ENCODE data around the gene PPM1N.
"Not testable (repeated sequence)": the region's sequence is repeated elsewhere in the genome, so short reads cannot be mapped to it uniquely, and the experiment has no call there.

Gene PPM1N

DNA sequence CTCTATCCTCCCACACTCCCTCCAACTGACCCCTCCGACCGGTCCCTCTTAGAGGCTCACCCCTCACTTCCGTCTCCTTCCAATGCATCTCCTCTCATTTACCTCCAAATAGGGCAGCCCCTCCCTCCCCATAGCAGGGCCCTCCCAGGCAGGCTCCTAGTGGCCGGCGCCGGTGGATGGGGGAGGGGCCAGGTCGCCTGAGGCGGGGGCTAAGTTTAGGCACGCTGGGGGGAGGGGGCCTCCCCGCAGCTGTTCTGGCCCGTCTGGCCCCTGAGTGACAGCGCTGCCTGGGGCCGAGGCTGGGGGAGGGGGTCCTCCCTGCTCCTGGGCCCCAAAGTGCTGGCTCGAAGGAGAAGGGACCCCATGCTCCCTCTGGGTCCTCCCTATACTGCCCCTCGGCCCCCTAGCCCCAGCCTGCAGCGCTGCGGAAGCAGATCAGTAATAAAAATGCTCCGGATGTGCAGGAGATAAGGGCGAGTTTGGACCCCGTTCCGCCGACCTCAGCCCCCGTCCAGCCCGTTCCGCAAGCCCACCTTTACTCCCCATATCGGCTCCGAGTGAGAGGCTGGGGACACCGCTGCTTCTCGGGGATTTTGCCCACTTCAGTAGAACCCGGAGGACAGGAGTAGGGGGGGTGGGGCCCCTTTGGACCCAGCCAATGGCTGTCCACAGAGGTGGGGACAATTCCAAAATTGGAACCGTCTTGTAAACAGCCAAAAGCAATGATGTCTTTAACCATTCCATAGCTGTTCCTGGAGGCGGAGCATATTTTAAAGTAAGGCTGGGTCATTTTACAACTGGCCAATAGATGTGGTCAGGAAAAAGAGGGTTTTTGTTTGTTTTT, 5.4 kb upstream of the PPM1N start:
- no peak for DNase-seq

DNA sequence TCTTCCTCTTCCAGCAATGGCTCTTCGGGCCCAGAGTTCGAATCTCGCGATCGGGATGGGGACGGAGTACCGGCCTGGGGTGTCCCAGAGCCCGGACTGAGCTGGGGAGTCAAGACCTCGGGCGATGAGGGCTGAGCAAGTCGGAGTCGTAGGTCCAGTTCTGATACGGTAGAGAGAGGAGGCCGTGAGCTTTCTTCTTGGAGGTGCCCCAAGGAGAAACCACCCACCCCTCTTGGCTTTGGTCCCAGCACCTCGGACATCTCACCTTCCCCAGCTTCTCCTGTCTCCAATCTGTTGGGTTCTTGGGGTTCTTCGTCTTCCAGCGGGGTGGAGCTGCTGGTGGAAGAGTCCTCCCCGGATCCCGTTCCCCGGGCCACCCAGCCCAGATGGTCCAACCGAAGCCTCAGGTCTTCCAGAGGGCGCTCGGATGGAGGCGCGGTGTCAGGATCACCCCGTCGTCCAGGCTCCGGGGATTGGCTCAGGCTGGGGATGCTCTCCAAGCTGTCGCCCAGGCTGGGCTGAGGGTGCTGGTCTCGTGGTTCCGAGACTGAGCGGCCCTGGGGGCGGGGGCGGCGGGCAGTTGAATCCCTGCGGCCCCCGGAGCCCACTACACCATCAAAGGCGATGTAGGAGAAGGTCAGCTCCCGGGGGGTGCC, 3.9 kb upstream of the PPM1N start:
- no peak for DNase-seq

DNA sequence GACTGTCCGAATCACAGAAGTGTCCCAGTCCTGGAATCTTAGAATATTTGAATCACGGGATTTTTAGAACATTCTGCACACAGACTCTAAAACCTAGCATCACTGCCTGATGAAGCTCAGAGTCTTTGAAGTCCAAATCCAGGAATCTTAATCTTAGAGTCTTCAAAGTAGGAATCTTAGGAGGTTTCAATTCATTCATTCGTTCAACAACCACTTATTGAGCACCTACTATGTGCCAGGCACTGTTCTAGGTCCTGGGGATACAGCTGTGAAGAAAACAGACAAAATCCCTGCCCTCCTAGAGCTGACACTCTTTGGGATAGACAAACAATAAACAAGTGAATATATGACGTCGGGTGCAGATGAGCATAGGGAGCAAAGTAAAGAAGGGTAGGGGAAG, 3.1 kb upstream of the PPM1N start:
- no peak for DNase-seq

DNA sequence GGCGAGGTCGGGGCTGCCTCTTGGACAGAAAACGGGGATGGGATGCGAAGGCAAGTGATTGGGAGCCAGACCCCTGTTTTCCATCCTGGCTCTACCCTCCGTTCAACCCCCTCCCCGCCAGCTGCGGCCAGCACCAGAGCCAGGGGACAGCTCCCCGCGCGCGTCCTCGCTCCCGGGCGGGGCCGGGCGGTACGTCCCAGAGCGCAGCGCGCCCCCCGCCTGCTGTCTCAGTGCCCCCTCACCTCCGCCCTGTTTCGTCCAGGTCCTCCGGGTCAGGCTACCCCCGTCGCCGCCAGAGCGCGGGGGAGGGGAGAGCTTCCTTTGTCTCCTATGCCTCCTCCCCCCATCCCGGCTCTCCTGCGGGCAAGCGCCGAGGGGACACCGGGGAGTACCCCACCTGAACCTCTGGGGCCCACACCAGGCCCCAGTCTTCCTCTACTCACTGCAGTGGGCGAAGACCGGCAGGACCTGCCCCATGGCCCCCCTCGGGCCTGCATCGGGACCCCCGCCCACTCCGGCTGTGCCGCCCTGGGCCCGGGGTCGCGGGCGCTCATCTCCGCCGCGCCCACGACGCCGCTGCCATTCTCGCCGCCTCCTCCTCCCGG, 1.8 kb upstream of the PPM1N start:
- peak; percentile 49 for DNase-seq

DNA sequence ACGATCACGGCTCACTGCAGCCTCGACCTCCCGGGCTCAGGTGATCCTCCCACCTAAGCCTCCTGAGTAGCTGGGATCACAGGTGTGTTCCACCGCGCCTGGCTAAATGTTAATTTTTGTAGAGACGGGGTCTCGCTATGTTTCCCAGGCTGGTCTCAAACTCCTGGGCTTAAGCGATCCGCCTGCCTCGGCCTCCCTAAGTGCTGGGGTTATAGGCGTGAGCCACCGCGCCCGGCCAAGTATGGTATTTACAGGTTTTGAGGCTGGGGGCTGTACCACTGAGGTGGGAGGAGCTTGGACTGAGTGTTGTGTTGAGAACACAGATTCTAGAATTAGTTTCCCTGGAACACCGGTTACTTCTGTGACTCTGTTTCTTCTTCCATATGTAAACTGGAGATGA, 452 bp upstream of the PPM1N start:
- no peak for DNase-seq

DNA sequence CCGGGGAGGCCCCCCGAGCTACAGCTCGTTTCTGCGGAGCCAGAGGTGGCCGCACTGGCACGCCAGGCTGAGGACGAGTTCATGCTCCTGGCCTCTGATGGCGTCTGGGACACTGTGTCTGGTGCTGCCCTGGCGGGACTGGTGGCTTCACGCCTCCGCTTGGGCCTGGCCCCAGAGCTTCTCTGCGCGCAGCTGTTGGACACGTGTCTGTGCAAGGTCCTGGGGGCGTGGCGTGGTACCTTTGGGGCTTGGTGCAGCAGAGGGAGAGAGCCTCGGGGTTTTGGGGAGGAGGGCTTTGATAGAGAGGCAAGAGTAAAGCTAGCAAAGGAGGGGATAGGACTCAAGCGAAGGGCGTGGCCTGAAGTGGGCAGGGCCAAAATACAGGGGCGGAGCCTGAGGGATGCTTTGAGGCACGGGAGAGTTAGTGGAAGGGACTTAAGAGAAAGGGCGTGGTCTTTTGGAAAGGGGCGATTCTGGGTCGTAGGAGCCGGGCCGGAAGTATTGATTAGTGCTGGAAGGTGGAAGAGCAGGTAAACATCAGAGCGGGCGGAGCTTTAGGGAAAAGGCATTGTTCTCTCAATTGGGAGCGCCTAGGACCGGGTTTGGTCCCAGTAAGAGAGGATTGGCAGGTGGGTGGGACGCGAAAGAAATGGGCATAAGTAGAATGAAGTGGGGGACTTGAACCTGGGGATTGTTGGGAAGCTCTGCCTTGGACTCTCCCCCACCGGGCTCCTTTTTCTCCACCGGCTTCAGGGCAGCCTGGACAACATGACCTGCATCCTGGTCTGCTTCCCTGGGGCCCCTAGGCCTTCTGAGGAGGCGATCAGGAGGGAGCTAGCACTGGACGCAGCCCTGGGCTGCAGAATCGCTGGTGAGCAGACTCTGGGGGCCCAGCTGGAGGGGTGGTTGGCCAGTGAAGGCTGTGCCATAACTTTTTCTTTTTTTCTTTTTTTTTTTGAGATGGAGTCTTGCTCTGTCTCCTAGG, 1.2 kb downstream of the PPM1N start:
- DNase-seq: peak; percentile 57

DNA sequence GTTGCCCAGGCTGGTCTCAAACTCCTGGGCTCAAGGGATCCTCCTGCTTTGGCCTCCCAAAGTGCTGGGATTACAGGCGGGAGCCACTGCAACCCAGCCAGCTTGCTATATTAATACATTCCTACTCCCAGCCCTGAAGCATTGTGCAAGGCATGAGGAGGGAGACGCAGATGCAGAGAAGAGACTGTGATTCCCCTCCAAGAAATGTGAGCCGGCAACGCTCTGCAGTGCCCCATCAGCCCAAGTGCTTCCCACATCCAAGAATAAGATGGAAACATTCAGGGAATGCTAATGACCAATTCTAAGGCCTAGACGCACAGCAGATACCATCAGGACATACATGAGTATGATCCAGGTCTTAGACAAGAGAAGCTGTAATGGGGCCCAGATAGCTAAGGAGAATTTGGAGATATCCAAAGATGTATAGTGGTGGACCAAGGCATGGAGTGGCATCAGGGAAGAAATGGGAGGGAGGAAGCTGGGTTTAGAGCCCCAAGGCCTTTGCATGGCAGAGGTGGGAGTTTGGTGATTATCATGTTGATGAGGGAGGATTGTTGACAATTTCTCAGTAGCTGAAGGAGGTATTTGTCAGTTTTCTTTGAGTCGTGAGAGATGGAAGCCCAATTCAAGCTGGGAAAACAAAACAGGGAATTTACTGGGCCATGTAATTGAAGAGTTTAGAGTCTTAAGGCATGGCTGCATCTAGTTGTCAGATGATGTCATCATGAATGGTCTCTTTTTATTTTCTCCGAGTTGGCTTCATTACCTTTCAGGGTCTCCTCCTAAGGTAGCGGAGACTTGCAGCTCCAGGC, 2.9 kb downstream of the PPM1N start:
- no peak for DNase-seq

DNA sequence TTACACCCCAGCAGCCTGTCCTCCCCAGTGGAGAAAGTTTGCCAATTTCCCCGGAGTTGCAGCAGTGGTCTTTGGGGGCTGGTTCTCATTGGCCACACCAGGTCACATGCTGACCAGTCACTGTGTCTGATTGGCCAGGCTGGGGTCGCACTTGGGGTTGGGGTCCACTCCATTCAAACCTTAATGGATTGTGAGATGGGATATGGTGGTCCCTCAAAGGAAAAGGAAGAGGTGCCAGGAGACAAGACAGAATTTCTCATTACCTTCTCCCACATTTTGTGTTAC, 3.4 kb downstream of the PPM1N start:
- DNase-seq: no peak

DNA sequence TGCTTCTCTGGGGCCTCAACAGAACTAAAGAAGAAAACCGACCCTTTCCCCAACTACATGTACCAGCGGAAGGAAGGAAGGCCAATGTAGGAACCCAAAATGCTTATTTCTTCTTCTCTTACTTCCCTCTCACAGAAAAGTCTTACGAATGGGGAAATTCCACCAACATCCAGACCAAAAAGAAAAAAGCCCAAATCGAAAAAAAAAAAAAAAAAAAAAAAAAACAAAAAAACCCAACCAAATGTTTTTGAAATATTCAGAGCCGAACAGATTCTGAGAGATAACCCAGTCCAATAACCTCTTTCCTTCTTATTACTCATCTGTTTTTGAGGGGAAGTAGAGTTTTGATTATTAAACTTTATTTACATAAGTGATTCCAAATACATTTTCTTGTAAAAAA, 3.9 kb downstream of the PPM1N start:
- no peak for DNase-seq

DNA sequence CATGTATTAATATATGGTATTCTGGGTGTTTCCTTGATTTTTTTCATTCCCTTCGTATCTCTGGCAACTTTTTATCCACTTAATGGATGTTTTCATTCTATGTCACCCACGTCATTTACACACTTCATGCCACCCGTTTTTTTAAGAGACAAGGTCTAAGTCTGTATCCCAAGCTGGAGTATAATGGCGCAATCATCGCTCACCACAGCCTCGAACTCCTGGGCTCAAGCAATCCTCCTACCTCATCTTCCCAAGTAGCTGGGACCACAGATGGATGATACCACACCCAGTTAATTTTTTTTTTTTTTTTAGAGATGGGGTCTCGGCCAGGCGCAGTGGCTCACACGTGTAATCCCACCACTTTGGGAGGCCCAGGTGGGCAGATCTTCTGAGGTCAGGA, 5.7 kb downstream of the PPM1N start:
- DNase-seq: no peak

DNA sequence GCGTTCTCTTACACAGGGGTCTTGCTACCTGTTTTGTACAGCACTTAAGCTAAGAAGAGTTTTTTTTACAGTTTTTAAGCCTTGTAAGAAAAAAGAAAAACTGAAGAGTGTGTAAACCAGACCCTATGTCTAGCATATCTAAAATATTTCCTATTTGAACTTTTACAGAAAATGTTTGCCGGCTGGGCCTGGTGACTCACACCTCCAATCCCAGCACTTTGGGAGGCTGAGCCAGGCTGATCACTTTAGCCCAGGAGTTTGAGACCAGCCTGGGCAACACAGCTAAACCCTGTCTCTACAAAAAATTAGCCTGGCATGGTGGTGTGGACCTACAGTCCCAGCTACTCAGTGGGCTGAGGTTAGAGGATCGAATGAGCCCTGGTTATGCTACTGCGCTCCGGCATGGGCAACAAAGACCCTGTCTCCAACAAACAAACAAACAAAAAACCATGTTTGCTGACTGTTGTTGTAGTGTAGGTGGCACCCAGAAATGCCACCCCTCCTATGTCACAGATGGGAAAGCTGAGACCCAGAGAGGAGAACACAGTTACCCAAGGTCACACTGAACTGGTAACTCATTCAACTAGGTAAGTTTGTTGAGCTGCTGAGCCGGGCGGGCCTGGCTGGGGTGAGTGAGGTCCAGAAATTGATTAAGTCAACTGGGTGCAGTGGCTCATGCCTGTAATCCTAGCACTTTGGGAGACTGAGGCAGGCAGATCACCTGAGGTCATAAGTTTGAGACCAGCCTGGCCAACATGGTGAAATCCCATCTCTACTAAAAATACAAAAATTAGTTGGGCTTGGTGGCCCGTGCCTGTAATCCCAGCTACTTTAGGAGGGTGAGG, 7.1 kb downstream of the PPM1N start:
- DNase-seq: no peak

DNA sequence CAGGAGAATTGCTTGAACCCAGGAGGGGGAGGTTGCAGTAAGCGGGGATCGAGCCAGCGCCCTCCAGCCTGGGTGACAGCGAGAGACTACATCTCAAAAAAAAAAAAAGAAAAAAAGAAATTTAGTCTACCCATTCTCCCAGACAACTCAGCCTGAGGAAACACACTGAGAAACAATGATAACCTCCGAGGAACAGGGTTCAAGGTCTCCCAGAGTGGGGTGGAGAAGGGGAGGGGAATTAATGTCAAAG, 7.7 kb downstream of the PPM1N start:
- DNase-seq: no peak

DNA sequence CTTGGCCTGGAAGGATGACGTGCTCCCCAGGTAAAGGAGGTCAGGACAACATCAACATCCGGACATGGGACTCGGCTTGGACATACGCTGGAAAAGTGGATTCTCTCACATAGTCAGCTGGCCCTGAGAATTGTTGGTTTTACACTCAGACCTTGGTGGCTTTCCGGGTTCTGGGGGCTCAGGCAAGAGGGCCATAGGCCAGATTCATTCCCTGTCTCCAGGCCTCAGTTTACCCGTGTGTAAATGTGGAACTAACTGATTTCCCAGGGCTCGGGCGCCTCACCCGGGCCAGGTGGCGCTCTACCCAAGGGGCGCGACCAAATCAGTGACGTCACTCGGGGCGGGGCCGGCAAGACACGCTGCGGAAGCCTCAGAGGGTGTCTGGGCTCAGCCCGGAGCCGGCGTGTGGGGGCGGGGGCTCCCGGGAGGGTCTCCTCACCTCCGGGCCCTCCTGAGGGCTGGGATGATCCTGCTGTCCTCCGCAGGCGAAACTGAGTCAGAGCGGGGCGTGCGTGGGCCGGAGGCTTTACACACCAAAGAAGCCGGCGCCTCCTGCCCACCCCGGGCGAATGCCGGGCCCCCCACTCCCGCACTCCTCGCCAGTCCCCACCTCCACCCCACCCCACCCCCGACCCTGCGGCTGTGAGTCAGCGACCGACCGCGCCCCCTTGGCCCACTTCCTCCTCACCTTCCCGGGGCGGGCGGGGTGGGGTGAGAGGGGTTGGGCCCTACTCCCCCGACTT, 8.2 kb downstream of the PPM1N start:
- DNase-seq: peak; percentile 100

DNA sequence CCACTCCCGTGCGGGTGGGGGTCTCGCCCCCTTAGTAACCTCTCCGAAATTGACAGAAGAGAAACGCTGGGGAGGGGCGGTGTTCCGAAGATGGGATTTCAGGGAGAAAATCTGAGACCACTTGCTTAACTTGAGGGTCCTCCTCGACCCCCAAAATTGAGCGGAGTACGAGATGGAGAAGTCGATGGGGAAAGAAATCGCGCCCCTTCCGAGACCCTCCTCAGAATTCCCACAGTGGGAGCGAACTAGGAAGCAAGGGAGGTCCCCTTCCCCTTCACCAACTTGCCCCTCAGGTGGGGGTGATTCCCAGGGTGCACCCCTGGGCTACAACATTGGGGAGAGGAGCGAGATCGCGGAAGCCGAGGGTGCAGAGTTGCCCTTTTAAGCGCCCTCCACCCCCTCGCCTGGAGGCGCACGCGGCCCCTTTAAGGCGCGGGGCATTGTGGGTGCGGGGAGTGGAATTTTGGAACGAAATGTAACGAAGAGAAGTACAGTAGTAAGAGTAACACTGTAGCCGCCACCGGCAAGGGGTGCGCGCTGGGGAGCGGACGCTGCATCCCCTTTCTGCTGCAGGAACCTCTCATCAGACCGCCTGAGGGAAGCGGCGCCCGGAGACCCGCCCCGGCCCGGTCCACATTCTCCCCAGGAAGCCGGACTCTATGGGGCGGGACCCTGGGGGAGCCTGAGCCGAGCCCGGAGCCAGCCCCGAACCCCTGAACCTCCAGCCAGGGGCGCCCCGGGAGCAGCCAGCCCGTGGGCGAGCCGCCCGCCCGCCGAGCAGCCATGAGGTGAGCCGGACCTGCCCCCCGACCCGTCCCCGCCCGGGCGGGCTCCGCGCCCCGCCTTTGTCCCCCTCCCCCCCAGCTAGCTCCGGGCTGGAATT, 9.0 kb downstream of the PPM1N start, which contains the start of gene VASP:
Gene VASP (plus strand): TSS at position 491 of the 883 bp plus-strand sequence. CDS start 293 bp downstream, at position 784.
- DNase-seq: peak; percentile 82

DNA sequence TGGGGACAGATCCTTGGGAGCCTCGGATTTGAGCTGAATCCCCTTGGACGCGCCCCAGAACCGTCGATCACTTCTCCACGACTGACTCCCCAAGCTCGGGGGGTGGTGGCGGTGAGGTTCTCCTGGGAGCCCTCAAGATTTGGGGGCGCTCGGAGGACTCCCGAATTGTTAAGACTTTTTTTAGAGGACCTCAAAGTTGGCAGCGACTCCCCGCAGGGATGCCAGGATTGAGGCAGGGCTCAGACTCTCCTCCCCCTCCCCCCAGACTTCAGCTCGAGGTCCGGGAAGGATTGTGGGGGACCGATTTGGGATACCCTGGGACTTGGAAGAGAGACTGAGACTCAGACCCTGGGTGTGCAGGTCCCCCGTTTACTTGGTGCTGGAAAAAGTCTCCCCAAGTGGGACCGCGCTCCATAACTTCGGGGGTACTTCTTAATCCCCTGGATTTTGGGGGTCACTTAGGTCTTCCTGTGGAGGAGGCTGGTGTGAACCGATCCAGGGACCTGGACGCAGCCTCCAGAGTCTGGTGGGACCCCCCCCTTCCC, 9.7 kb downstream of the PPM1N start:
- DNase-seq: no peak

DNA sequence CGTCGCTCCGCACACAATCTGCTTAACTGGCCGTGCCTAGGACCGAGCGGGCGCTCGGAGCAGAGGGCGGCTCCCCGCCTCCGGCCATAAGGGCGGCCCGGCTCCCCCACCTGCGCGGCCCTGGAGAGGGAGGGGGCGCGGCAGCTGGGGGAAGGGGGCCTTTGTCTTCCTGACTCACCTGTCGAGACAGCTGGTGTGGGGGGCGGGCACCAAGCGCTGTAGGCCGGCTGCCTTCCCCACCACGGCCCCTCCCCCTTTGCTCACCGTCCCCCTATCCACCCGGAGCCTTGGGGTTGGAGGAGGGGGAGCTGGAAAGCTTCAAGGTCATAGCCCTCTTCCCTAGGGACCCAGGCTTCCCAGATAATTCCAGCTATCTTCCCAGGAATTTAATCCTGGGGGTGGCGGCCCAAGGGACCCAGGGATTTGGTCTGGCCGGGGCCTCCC, 10.2 kb downstream of the PPM1N start:
- no peak for DNase-seq

DNA sequence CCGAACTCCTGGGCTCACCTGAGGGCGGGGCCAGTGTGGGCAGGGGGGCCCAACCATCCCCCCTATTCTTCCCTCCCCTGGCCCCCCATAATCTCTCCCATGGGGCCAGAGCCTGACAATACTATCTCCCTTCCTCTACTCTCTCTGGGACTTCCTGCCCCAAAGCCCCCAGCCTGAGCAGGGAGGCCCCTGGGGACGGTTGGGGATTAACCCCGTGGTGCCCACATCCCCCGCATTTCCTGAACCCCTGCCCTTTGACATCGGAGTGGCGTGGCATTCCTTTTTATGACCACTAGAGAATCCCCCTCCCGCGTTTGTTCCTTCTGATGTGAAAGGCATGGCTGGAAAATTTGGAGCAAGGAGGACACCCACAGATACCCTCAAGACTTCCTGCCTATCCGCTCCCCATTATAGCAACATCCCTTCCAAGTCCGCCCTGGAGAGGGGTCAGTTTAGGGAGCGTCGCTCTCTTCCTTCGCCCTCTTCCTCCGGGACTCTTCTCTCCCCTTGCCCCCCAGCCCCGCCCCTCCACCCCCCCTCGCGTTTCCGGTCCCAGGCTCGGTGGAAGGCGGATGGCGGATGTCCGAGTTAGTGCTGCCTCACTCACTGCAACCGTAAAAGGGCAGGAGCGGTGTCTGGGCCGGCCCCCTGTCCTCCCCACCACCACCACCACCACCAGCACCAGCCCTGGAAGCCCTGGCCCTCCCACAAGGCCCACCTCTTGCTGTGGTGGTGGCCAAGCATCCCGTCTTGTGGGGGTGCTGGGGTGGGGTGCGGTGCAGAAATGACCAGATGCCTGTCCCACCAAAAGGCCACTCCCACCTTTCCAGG, 10.8 kb downstream of the PPM1N start:
- DNase-seq: no peak

DNA sequence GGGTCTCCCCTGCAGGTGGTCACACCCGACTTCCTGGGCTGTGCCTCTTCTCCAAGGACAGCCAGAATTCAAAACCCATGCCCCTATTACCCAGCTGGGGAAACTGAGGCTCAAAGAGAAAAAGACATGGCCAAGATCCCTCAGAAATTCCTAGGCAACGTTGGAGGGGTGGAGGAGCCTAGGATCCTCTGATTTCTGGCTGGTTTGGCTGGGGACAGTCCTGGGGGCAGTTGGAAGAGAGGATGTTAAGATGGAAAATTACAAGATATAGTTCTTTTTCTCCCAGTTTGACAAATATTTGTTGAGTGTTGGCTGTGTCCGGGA, 11.4 kb downstream of the PPM1N start:
- DNase-seq: no peak

DNA sequence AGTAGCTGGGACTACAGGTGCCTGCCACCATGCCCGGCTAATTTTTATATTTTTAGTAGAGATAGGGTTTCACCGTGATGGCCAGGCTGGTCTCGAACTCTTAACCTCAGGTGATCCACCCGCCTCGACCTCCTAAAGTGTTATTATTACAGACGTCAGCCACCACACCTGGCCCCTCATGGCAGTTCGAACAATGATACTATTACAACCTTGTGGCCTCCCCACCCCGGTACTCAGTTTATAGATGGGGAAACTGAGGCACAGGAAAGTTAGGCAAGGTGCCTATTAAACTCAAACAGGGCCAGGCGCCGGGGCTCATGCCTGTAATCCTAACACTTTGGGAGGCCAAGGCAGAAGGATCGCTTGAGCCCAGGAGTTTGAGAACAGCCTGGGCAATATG, 12.1 kb downstream of the PPM1N start:
- DNase-seq: not testable (repeated sequence)

Data from stimulated activated CD4-positive, alpha-beta T cell treated with anti-CD3 and anti-CD28 coated beads, Interleukin-12 subunit alpha, Interleukin-12 subunit beta, amount 100 ng/mL, for 4 hours (primary cell).